Panc1 (cell line): ENCODE data around the gene GLIS1.

ENCODE experiments used
- POLR2AphosphoS5 ChIP-seq: IDR thresholded peaks from 2 replicates; pipeline ENCODE4 v1.6.1; 2012; ENCODE audit warnings: mild to moderate bottlenecking, low read depth, low read length, moderate library complexity
- SIN3A ChIP-seq: IDR thresholded peaks from 2 replicates; pipeline ENCODE4 v1.6.1; 2012; ENCODE audit warnings: low read depth, mild to moderate bottlenecking, low read length, moderate library complexity, borderline replicate concordance; ENCODE audit not compliant: insufficient read depth
- TF ChIP-seq, protein P1 (sequence below): fragments of 450-650 bp; IDR thresholded peaks from 2 replicates; pipeline ENCODE4 v1.5.1; 2017; ENCODE audit warnings: mild to moderate bottlenecking

DNA sequence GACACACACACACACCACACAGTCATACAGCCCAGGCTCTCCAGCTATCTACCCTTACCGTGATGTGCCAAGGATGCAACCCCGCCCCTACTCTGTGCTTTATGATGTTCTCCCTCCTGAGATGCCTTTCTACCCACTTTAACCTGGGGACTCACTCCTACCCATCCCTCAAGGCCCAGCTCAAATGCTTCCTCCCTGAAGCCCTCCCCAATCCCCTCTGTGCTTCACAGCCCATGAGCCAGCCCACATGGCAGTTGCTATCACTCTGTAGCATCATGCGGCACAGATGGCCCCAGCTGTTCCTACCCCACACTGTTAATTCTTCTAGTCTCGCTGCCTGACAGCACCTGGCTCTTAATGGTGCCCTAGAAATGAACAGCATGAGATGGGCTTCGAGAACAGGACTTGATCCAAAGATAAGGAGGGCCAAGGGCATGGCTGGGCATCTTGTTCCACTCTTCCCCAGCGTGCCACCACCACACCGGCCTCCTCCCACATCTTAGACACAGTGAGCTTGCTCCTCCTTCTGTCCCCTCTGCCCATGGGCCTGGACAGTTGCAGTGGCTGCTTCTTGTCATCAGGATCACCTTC, 109.8 kb downstream of the GLIS1 start:
- TF ChIP-seq, protein P1, sequence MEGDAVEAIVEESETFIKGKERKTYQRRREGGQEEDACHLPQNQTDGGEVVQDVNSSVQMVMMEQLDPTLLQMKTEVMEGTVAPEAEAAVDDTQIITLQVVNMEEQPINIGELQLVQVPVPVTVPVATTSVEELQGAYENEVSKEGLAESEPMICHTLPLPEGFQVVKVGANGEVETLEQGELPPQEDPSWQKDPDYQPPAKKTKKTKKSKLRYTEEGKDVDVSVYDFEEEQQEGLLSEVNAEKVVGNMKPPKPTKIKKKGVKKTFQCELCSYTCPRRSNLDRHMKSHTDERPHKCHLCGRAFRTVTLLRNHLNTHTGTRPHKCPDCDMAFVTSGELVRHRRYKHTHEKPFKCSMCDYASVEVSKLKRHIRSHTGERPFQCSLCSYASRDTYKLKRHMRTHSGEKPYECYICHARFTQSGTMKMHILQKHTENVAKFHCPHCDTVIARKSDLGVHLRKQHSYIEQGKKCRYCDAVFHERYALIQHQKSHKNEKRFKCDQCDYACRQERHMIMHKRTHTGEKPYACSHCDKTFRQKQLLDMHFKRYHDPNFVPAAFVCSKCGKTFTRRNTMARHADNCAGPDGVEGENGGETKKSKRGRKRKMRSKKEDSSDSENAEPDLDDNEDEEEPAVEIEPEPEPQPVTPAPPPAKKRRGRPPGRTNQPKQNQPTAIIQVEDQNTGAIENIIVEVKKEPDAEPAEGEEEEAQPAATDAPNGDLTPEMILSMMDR: no peak
- TF ChIP-seq POLR2AphosphoS5 (no peak), SIN3A (no peak)
